Dendritic cell treated with granulocyte-macrophage colony-stimulating factor and Interleukin-4, amounts not matched to agents 40 ng/mL and 50 ng/mL, for 4 days (primary cell): ENCODE measurements around the gene FOXJ1.

Experiments
- H3K27ac Mint-ChIP-seq: one replicate; pipeline ENCODE4 v1.8.0; 2022; ENCODE audit warnings: mild to moderate bottlenecking, mixed read lengths
- H3K27me3 Mint-ChIP-seq: one replicate; pipeline ENCODE4 v1.8.0; 2022; ENCODE audit warnings: mild to moderate bottlenecking, mixed read lengths
- H3K36me3 Mint-ChIP-seq: one replicate; pipeline ENCODE4 v1.8.0; 2022; ENCODE audit warnings: low read depth, mixed read lengths
- H3K4me1 Mint-ChIP-seq: one replicate; pipeline ENCODE4 v1.8.0; 2022; ENCODE audit warnings: low read depth, mixed read lengths
- H3K4me3 Mint-ChIP-seq: one replicate; pipeline ENCODE4 v1.8.0; 2022; ENCODE audit warnings: mild to moderate bottlenecking, moderate library complexity, mixed read lengths
- H3K9me3 Mint-ChIP-seq: one replicate; pipeline ENCODE4 v1.8.0; 2022; ENCODE audit warnings: mixed read lengths
- intact Hi-C: fragments of 100-400 bp; cut with micrococcal nuclease; formaldehyde crosslinking; loops from one replicate; pipeline ENCODE4 v1.15.0; 2022

The FOXJ1 gene

GRCh38 chr17:76111956-76112355, 29.1 kb downstream of the FOXJ1 start:
- Mint-ChIP-seq H3K27ac (no peak overlapping the region), H3K36me3 (no peaks in the 10 kb centered on the region), H3K9me3 (peaks cover 8% of the 10 kb centered on the region), H3K4me1 (no peaks in the 10 kb centered on the region), H3K4me3 (no peak overlapping the region), H3K27me3 (peaks cover 39% of the 10 kb centered on the region)
- intact Hi-C loops = no loop called here

- peaks cover 12% of the 10 kb centered on the region for H3K36me3 Mint-ChIP-seq
- no peak overlapping the region for H3K27ac Mint-ChIP-seq
- H3K4me1 Mint-ChIP-seq = peaks cover 23% of the 10 kb centered on the region
- no peak overlapping the region for H3K4me3 Mint-ChIP-seq
- H3K27me3 Mint-ChIP-seq = peaks cover 22% of the 10 kb centered on the region
- intact Hi-C loops = no loop called here
- no peaks in the 10 kb centered on the region for H3K9me3 Mint-ChIP-seq
Measured at GRCh38 chr17:76107509-76107908, 33.5 kb downstream of the FOXJ1 start.

- H3K27ac Mint-ChIP-seq = no peak overlapping the region
Measured at GRCh38 chr17:76106703-76107102, 34.3 kb downstream of the FOXJ1 start.

GRCh38 chr17:76104896-76105231, 36.2 kb downstream of the FOXJ1 start:
- Mint-ChIP-seq H3K27me3 (peaks cover 10% of the 10 kb centered on the region), H3K27ac (peak overlapping the region; percentile 90), H3K36me3 (peaks cover 34% of the 10 kb centered on the region), H3K4me3 (peak overlapping the region; percentile 46), H3K4me1 (peaks cover 31% of the 10 kb centered on the region), H3K9me3 (no peaks in the 10 kb centered on the region)
- intact Hi-C loops = no loop called here

More at GRCh38 chr17:76106703-76107102, 34.3 kb downstream of the FOXJ1 start:
- H3K36me3 Mint-ChIP-seq = peaks cover 16% of the 10 kb centered on the region
- no peaks in the 10 kb centered on the region for H3K9me3 Mint-ChIP-seq
- H3K4me1 Mint-ChIP-seq = peaks cover 24% of the 10 kb centered on the region
- peaks cover 15% of the 10 kb centered on the region for H3K27me3 Mint-ChIP-seq
- intact Hi-C loops = no loop called here
- no peak overlapping the region for H3K4me3 Mint-ChIP-seq

GRCh38 chr17:76104140-76104895, 36.7 kb downstream of the FOXJ1 start:
- H3K4me3 Mint-ChIP-seq = peak overlapping the region; percentile 94
- no peaks in the 10 kb centered on the region for H3K9me3 Mint-ChIP-seq
- peak overlapping the region; percentile 90 for H3K27ac Mint-ChIP-seq
- intact Hi-C loops = no loop called here
- H3K36me3 Mint-ChIP-seq = peaks cover 40% of the 10 kb centered on the region
- peaks cover 31% of the 10 kb centered on the region for H3K4me1 Mint-ChIP-seq
- H3K27me3 Mint-ChIP-seq = peaks cover 6% of the 10 kb centered on the region

GRCh38 chr17:76103274-76104139, 37.5 kb downstream of the FOXJ1 start, which contains the start of gene EXOC7:
Gene EXOC7 (minus strand): TSS chr17:76103787. CDS start chr17:76103692, 95 bp downstream.
- peak within 1 kb of the TSS; percentile 90 for H3K27ac Mint-ChIP-seq
- H3K4me3 Mint-ChIP-seq = peak within 1 kb of the TSS; percentile 94
- H3K27me3 Mint-ChIP-seq = no peaks in the 10 kb centered on the region
- intact Hi-C loops = no loop called here
- peaks cover 48% of the 10 kb centered on the region for H3K36me3 Mint-ChIP-seq
- peaks cover 31% of the 10 kb centered on the region for H3K4me1 Mint-ChIP-seq
- H3K9me3 Mint-ChIP-seq = no peaks in the 10 kb centered on the region

- peak overlapping the region; percentile 90 for H3K27ac Mint-ChIP-seq
- intact Hi-C loops = no loop called here
- H3K9me3 Mint-ChIP-seq = no peaks in the 10 kb centered on the region
- peaks cover 31% of the 10 kb centered on the region for H3K4me1 Mint-ChIP-seq
- H3K27me3 Mint-ChIP-seq = no peaks in the 10 kb centered on the region
- H3K36me3 Mint-ChIP-seq = peaks cover 54% of the 10 kb centered on the region
- H3K4me3 Mint-ChIP-seq = peak overlapping the region; percentile 94
Measured at GRCh38 chr17:76102944-76103273, 38.1 kb downstream of the FOXJ1 start.

- intact Hi-C loops = no loop called here
- H3K27ac Mint-ChIP-seq = no peak overlapping the region
- no peaks in the 10 kb centered on the region for H3K9me3 Mint-ChIP-seq
- no peaks in the 10 kb centered on the region for H3K27me3 Mint-ChIP-seq
- peaks cover 90% of the 10 kb centered on the region for H3K36me3 Mint-ChIP-seq
- no peak overlapping the region for H3K4me3 Mint-ChIP-seq
- H3K4me1 Mint-ChIP-seq = peaks cover 10% of the 10 kb centered on the region
Measured at GRCh38 chr17:76097716-76098295, 43.2 kb downstream of the FOXJ1 start.

- no peak overlapping the region for H3K4me3 Mint-ChIP-seq
- H3K4me1 Mint-ChIP-seq = no peaks in the 10 kb centered on the region
- no peak overlapping the region for H3K27ac Mint-ChIP-seq
- no peaks in the 10 kb centered on the region for H3K9me3 Mint-ChIP-seq
- H3K27me3 Mint-ChIP-seq = no peaks in the 10 kb centered on the region
- intact Hi-C loops = no loop called here
- H3K36me3 Mint-ChIP-seq = peaks cover 96% of the 10 kb centered on the region
Measured at GRCh38 chr17:76095943-76096342, 45.1 kb downstream of the FOXJ1 start.

GRCh38 chr17:76094046-76094445, 47.0 kb downstream of the FOXJ1 start:
- H3K36me3 Mint-ChIP-seq = peaks cover 96% of the 10 kb centered on the region

GRCh38 chr17:76092526-76093413, 48.3 kb downstream of the FOXJ1 start:
- intact Hi-C loops = no loop called here
- H3K27me3 Mint-ChIP-seq = no peaks in the 10 kb centered on the region
- H3K27ac Mint-ChIP-seq = no peak overlapping the region
- H3K9me3 Mint-ChIP-seq = no peaks in the 10 kb centered on the region
- H3K4me3 Mint-ChIP-seq = no peak overlapping the region
- peaks cover 96% of the 10 kb centered on the region for H3K36me3 Mint-ChIP-seq
- H3K4me1 Mint-ChIP-seq = no peaks in the 10 kb centered on the region

More at GRCh38 chr17:76094046-76094445, 47.0 kb downstream of the FOXJ1 start:
- H3K27me3 Mint-ChIP-seq = no peaks in the 10 kb centered on the region
- no peak overlapping the region for H3K27ac Mint-ChIP-seq
- intact Hi-C loops = no loop called here
- no peaks in the 10 kb centered on the region for H3K9me3 Mint-ChIP-seq
- H3K4me3 Mint-ChIP-seq = no peak overlapping the region
- no peaks in the 10 kb centered on the region for H3K4me1 Mint-ChIP-seq

GRCh38 chr17:76091526-76092286, 49.3 kb downstream of the FOXJ1 start:
- Mint-ChIP-seq H3K4me1 (no peaks in the 10 kb centered on the region), H3K36me3 (peaks cover 96% of the 10 kb centered on the region), H3K27ac (no peak overlapping the region), H3K9me3 (no peaks in the 10 kb centered on the region), H3K27me3 (no peaks in the 10 kb centered on the region), H3K4me3 (no peak overlapping the region)
- intact Hi-C loops = no loop called here
